Measurements from ENCODE around the gene PARVA. TPM values are rescaled to one million over a fixed set of nuclear protein-coding genes. Genes with fewer than 3 reads are reported as not detected.
"Not testable (repeated sequence)": the region's sequence is repeated elsewhere in the genome, so short reads cannot be mapped to it uniquely, and the experiment has no call there.

The PARVA gene
- total RNA-seq, 2 donors from 2014 or later = 38.4 to 55.1 TPM

DNA sequence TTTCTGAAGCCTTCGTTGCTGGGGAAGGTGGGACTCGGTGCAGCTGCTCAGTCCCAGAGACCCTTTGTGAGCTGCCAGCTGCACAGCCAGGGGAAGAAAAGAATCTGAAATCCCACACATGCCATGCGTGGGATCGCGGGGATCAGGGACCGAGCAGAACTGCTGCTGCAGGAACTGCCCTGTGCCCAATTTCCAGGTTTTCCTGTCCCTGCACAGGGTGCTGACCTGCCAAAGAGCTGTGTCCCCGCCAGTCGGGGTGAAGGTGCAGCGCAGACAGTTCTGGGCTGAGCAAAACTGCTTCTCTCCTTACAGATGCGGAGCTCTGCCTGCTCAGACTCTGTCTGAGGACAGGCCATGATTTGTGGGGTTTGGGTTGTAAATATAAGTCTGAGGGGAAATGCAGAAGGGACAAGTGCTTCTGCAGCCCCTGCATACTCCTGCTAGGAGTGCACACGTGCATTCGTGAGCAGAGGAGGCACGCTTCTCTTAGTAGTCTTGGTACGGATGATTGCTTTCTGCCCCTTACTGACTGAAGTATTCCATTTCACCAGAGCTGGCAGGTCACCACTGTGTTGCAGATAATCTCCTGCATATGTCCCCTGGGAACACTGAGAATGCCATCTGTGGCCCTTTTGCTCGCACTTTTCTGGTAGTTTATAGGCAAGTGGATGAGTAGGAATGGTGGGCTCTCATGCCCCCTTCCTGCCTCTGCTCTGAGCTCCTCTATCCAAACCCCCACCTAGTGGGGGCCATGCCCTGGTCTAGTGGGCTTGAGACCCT is 141.4 kb downstream of the PARVA start:
- Histone ChIP-seq H3K27me3 (replicated peaks; ENCODE audit: insufficient read depth) (no peaks in the 10 kb centered on the region), H3K9me3 (no peaks in the 10 kb centered on the region), H3K4me3 (no peak overlapping the region), H3K4me1 (replicated peaks) (peaks cover 3% of the 10 kb centered on the region), H3K27ac (no peak overlapping the region), H3K36me3 (no peaks in the 10 kb centered on the region)
- intact Hi-C loops (cut with DNase I) = no loop called here
- DNase-seq (ENCODE audit: low spot score) = no peak
- WGBS = 92% methylated on average over 15 of the region's 15 CpGs
- TF ChIP-seq POLR2AphosphoS5 (IDR thresholded peaks at IDR 0.05) = no peak
- no peak for TF ChIP-seq POLR2A (IDR thresholded peaks at IDR 0.05)

- no peak for DNase-seq (ENCODE audit: low spot score)
- H3K27me3 ChIP-seq (replicated peaks; ENCODE audit: insufficient read depth) = no peaks in the 10 kb centered on the region
- H3K36me3 ChIP-seq = no peaks in the 10 kb centered on the region
- WGBS = 83% methylated on average over 3 of the region's 3 CpGs
- intact Hi-C loops (cut with DNase I) = no loop called here
- H3K27ac ChIP-seq = no peak overlapping the region
- no peak overlapping the region for H3K4me3 ChIP-seq
- no peak for TF ChIP-seq CTCF (IDR thresholded peaks at IDR 0.05)
- TF ChIP-seq POLR2AphosphoS5 (IDR thresholded peaks at IDR 0.05) = no peak
- TF ChIP-seq POLR2A (IDR thresholded peaks at IDR 0.05) = no peak
- peaks cover 3% of the 10 kb centered on the region for H3K4me1 ChIP-seq (replicated peaks)
- no peaks in the 10 kb centered on the region for H3K9me3 ChIP-seq
Measured at GRCh38 chr11:12520054-12520453, 142.7 kb downstream of the PARVA start.

- DNase-seq (ENCODE audit: low spot score); H3K27me3 ChIP-seq (replicated peaks; ENCODE audit: insufficient read depth); H3K36me3 ChIP-seq; H3K9me3 ChIP-seq; intact Hi-C loops (cut with DNase I); H3K4me3 ChIP-seq; H3K27ac ChIP-seq; H3K4me1 ChIP-seq (replicated peaks): not testable (repeated sequence)
- WGBS = 96% methylated on average over 6 of the region's 6 CpGs
Measured at GRCh38 chr11:12520576-12520975, 143.2 kb downstream of the PARVA start.

DNA sequence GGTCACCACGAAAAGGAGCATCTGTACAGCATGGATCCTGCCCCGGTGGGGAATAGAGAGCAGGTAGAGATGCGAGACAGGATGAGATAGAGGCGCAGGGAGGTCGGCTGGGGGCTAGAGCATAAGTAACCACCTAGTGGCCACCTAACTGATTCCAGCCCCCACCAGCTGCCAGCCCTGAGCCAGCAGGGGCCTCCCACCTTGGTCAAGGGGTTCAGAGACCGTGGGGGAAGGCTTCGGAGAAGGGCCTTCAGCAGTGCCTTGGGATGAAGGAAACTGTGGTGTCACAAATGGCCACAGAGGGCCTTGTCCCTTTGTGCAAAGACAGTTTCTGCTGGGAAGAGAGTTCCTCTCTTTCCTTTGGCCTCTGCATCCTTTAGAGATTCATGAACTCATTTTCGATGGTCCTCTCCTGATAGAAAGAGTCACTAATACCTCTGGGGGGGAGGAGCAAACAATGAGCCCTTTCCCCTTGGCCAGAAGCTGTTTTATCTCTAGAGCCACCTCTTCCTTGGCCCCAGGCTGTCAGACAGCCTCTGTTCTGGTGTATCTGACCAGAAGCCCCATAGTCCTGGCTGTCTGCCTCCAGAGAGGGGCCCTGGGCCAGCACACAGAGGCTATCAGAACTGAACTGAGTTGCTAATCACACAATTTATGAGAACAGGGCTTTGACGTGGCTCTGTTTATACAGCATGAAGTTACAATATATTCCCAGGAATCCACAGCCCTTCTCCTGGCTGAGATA is 146.0 kb downstream of the PARVA start:
- intact Hi-C loops (cut with DNase I) = no loop called here
- 81% methylated on average over 9 of the region's 9 CpGs for WGBS
- H3K36me3 ChIP-seq = no peaks in the 10 kb centered on the region
- TF ChIP-seq POLR2A (IDR thresholded peaks at IDR 0.05) (no peak), POLR2AphosphoS5 (IDR thresholded peaks at IDR 0.05) (no peak), CTCF (IDR thresholded peaks at IDR 0.05) (no peak)
- no peaks in the 10 kb centered on the region for H3K4me1 ChIP-seq (replicated peaks)
- no peak overlapping the region for H3K4me3 ChIP-seq
- no peaks in the 10 kb centered on the region for H3K27me3 ChIP-seq (replicated peaks; ENCODE audit: insufficient read depth)
- DNase-seq (ENCODE audit: low spot score) = no peak
- no peaks in the 10 kb centered on the region for H3K9me3 ChIP-seq
- no peak overlapping the region for H3K27ac ChIP-seq

- Histone ChIP-seq H3K27ac (no peak overlapping the region), H3K4me3 (no peak overlapping the region), H3K9me3 (no peaks in the 10 kb centered on the region), H3K4me1 (replicated peaks) (no peaks in the 10 kb centered on the region), H3K27me3 (replicated peaks; ENCODE audit: insufficient read depth) (no peaks in the 10 kb centered on the region), H3K36me3 (no peaks in the 10 kb centered on the region)
- TF ChIP-seq CTCF (IDR thresholded peaks at IDR 0.05) (no peak), POLR2AphosphoS5 (IDR thresholded peaks at IDR 0.05) (no peak), POLR2A (IDR thresholded peaks at IDR 0.05) (no peak)
- intact Hi-C loops (cut with DNase I) = no loop called here
- no peak for DNase-seq (ENCODE audit: low spot score)
- 78% methylated on average over 5 of the region's 5 CpGs for WGBS
Measured at GRCh38 chr11:12524865-12525264, 147.5 kb downstream of the PARVA start.
